Liver (tissue), 9 donors: ENCODE measurements around the gene NHS. TPM values are rescaled to one million over a fixed set of nuclear protein-coding genes. Genes with fewer than 3 reads are reported as not detected.

Experiments used
- DNase-seq: peaks from one replicate; pipeline ENCODE4 v3.0.0-alpha.2; 2017; ENCODE audit warnings: low spot score
- H3K27ac ChIP-seq, 2 donors: one replicate each; pipeline ENCODE4 v1.7.0; 2013; ENCODE audit warnings: inconsistent platforms in 2 of 2, low read length in 2 of 2, control low read depth in 1 of 2, low read depth in 1 of 2, mild to moderate bottlenecking in 1 of 2
- H3K27me3 ChIP-seq, 4 donors: one replicate each; pipeline versions ENCODE4 v1.6.1 to v1.7.0; 2013; ENCODE audit warnings: low read length in 3 of 4, inconsistent platforms in 1 of 4, mild to moderate bottlenecking in 1 of 4, moderate library complexity in 1 of 4; ENCODE audit not compliant: control insufficient read depth in 4 of 4, insufficient read depth in 4 of 4
- H3K36me3 ChIP-seq, 4 donors: one replicate each; pipeline versions ENCODE4 v1.6.1 to v1.7.0; 2013; ENCODE audit warnings: low read length in 3 of 4, mild to moderate bottlenecking in 3 of 4, low read depth in 1 of 4, moderate library complexity in 1 of 4; ENCODE audit not compliant: control insufficient read depth in 4 of 4, insufficient read depth in 3 of 4
- H3K4me1 ChIP-seq, 4 donors: one replicate each; pipeline versions ENCODE4 v1.6.1 to v1.7.0; 2013; ENCODE audit warnings: low read length in 3 of 4, mild to moderate bottlenecking in 3 of 4, moderate library complexity in 1 of 4; ENCODE audit not compliant: control insufficient read depth in 4 of 4, insufficient read depth in 4 of 4
- H3K4me3 ChIP-seq, 3 donors: one replicate each; pipeline versions ENCODE4 v1.6.1 to v1.7.0; 2013; ENCODE audit warnings: low read length in 3 of 3, control low read depth in 1 of 3, low read depth in 1 of 3, mild to moderate bottlenecking in 1 of 3
- H3K9ac ChIP-seq, 2 donors: one replicate each; pipeline ENCODE4 v1.7.0; 2013; ENCODE audit warnings: low read length in 2 of 2, mild to moderate bottlenecking in 2 of 2, moderate library complexity in 2 of 2, control low read depth in 1 of 2, low read depth in 1 of 2
- H3K9me3 ChIP-seq, 4 donors: one replicate each; pipeline versions ENCODE4 v1.6.1 to v1.7.0; 2013; ENCODE audit warnings: low read length in 3 of 4; ENCODE audit not compliant: control insufficient read depth in 4 of 4
- EGR1 ChIP-seq, 2 donors: IDR thresholded peaks; 2 replicates each; pipeline ENCODE4 v1.6.1; 2016 to 2018; ENCODE audit warnings: antibody characterized with exemption in 2 of 2, low read depth in 2 of 2
- FOXA1 ChIP-seq: IDR thresholded peaks from 2 replicates; pipeline ENCODE4 v1.6.1; 2016; ENCODE audit warnings: antibody characterized with exemption
- FOXA2 ChIP-seq: IDR thresholded peaks from 2 replicates; pipeline ENCODE4 v1.6.1; 2016; ENCODE audit warnings: antibody characterized with exemption
- GABPA ChIP-seq, 2 donors: IDR thresholded peaks in 1 of 2; conservative IDR thresholded peaks in 1 of 2; 2 replicates each; pipeline ENCODE4 v1.6.1; 2016; ENCODE audit warnings: antibody characterized with exemption in 2 of 2, mild to moderate bottlenecking in 1 of 2, moderate library complexity in 1 of 2
- HNF4A ChIP-seq, 2 donors: conservative IDR thresholded peaks; 2 replicates each; pipeline ENCODE4 v1.6.1; 2016; ENCODE audit warnings: antibody characterized with exemption in 2 of 2, mild to moderate bottlenecking in 2 of 2
- HNF4G ChIP-seq: IDR thresholded peaks from 2 replicates; pipeline ENCODE4 v1.6.1; 2016; ENCODE audit warnings: antibody characterized with exemption
- JUND ChIP-seq, 2 donors: IDR thresholded peaks; 2 replicates each; pipeline ENCODE4 v1.6.1; 2016; ENCODE audit warnings: antibody characterized with exemption in 2 of 2
- NR2F2 ChIP-seq: IDR thresholded peaks from 2 replicates; pipeline ENCODE4 v1.6.1; 2016; ENCODE audit warnings: antibody characterized with exemption
- RAD21 ChIP-seq, 2 donors: IDR thresholded peaks; 2 replicates each; pipeline ENCODE4 v1.6.1; 2016; ENCODE audit warnings: antibody characterized with exemption in 2 of 2, mild to moderate bottlenecking in 2 of 2
- RXRA ChIP-seq, 2 donors: IDR thresholded peaks; 2 replicates each; pipeline ENCODE4 v1.6.1; 2017 to 2018; ENCODE audit warnings: antibody characterized with exemption in 2 of 2, mild to moderate bottlenecking in 1 of 2
- SP1 ChIP-seq: IDR thresholded peaks from 2 replicates; pipeline ENCODE4 v1.6.1; 2018; ENCODE audit warnings: antibody characterized with exemption, mild to moderate bottlenecking
- TAF1 ChIP-seq: conservative IDR thresholded peaks from 2 replicates; pipeline ENCODE4 v1.6.1; 2016; ENCODE audit warnings: antibody characterized with exemption, mild to moderate bottlenecking
- YY1 ChIP-seq: IDR thresholded peaks from 2 replicates; pipeline ENCODE4 v1.6.1; 2016; ENCODE audit warnings: antibody characterized with exemption, mild to moderate bottlenecking
- WGBS: extraction: QIAGEN DNeasy Blood & Tissue Kit; methylation state at CpG from one replicate; pipeline ENCODE4 v1.1.7; 2013; 5-methylcytosine and 5-hydroxymethylcytosine counted together
- polyA plus RNA-seq, 2 donors: library from polyadenylated mRNA; stranded (reverse) in 1 of 2; unstranded in 1 of 2; fragments of 200-250 nt in 1 of 2; fragments of >200 nt in 1 of 2; fragmentation: Nextera tagmentation in 1 of 2; extraction: Ambion mirVana in 1 of 2; gene quantifications; one replicate each; pipeline versions ENCODE4 v1.2.1 to v1.2.3, GENCODE V29; 2013 to 2015
- total RNA-seq, 2 donors: library from RNA; depleted of rRNA; stranded (reverse); fragments of >200 nt; gene quantifications; one replicate each; pipeline ENCODE4 v1.2.3, GENCODE V29; 2014
- TF ChIP-seq, protein P1 (sequence below): fragments of 150-350 bp; IDR thresholded peaks from 2 replicates; pipeline ENCODE4 v1.5.1; 2017; ENCODE audit warnings: improper control_type of control experiment, low read depth, low read length; ENCODE audit not compliant: missing input control
- TF ChIP-seq, protein P2 (sequence below): IDR thresholded peaks from 2 replicates; pipeline ENCODE4 v1.6.1; 2016; ENCODE audit warnings: antibody characterized with exemption
- TF ChIP-seq, protein P3 (sequence below): IDR thresholded peaks from 2 replicates; pipeline ENCODE4 v1.6.1; 2016; ENCODE audit warnings: antibody characterized with exemption
- TF ChIP-seq, protein P4 (sequence below): IDR thresholded peaks from 2 replicates; pipeline ENCODE4 v1.6.1; 2016; ENCODE audit warnings: antibody characterized with exemption
- TF ChIP-seq, protein P5 (sequence below): IDR thresholded peaks from 2 replicates; pipeline ENCODE4 v1.6.1; 2016; ENCODE audit warnings: antibody characterized with exemption, mild to moderate bottlenecking
- donor health status: healthy.
- donor health status: healthy.
- donor health status: healthy.
- donor health status: healthy.
- donor health status: healthy.

The NHS gene
- total and polyA plus RNA-seq, 4 donors = 0.03 to 0.17 (median 0.10) TPM

DNA sequence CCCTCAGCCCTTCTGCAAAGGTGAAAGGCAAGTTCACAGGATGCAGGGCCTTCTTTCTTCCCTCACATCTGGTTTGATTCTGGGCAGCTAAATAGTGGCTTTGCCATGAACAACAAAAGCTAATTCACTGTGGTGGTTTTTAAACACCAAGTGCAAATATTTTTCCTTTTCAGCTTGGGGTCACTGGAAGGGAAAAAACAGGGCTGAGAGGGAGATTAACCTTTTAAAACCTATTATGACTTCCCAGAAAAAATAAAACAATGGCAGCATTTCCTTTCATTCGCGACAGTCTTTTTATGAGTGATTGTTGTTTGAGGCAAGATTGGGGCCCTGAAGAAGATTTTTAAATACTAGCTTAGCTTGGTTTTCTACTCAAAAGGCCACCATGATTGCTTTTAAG, 258.5 kb downstream of the NHS start (continued):
- TF ChIP-seq, protein P1, sequence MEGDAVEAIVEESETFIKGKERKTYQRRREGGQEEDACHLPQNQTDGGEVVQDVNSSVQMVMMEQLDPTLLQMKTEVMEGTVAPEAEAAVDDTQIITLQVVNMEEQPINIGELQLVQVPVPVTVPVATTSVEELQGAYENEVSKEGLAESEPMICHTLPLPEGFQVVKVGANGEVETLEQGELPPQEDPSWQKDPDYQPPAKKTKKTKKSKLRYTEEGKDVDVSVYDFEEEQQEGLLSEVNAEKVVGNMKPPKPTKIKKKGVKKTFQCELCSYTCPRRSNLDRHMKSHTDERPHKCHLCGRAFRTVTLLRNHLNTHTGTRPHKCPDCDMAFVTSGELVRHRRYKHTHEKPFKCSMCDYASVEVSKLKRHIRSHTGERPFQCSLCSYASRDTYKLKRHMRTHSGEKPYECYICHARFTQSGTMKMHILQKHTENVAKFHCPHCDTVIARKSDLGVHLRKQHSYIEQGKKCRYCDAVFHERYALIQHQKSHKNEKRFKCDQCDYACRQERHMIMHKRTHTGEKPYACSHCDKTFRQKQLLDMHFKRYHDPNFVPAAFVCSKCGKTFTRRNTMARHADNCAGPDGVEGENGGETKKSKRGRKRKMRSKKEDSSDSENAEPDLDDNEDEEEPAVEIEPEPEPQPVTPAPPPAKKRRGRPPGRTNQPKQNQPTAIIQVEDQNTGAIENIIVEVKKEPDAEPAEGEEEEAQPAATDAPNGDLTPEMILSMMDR = no peak
- TF ChIP-seq FOXA1 = no peak
- TF ChIP-seq FOXA2 = no peak
- no peak for TF ChIP-seq NR2F2
- TF ChIP-seq, protein P2, sequence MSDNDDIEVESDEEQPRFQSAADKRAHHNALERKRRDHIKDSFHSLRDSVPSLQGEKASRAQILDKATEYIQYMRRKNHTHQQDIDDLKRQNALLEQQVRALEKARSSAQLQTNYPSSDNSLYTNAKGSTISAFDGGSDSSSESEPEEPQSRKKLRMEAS = no peak

DNA sequence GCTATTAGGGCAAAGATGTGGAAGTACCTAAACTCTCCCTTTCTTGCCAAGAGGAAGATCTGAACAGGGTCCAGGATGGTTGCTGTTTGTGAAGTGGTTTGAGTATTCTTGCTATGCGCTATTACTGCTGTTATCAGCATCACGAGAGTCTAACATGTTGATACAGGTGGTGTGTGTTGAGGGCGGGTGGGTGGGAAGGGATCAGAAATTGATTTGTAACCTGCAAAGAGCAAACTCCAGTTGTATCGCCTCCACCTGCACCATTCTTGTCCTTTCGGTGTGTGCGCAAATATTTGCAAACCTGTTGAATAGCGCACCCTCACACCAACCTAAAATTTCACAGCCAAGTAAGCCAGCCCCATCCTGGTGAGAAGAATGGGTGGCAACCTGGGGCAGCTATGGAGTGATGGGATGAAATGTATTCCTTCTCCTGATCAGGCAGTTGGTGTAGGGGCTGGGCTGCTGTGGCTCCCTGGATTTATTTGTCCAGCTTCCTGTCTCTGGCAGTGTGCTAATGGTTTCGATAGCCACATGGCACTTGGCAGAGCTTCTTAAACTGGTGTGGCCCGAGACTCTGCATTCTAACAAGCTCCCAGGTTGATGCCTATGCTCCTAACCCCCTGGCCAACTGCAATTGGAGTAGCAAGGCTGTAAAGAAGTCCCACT, 259.7 kb downstream of the NHS start:
- TF ChIP-seq RAD21 (IDR thresholded peaks at IDR 0.05) = no peak
- TF ChIP-seq, protein P1 = no peak
- TF ChIP-seq GABPA (IDR thresholded peaks at IDR 0.05 in 1 of 2, conservative IDR thresholded peaks at IDR 0.05 in 1 of 2) = no peak
- TF ChIP-seq, protein P2 = no peak
- TF ChIP-seq, protein P3, sequence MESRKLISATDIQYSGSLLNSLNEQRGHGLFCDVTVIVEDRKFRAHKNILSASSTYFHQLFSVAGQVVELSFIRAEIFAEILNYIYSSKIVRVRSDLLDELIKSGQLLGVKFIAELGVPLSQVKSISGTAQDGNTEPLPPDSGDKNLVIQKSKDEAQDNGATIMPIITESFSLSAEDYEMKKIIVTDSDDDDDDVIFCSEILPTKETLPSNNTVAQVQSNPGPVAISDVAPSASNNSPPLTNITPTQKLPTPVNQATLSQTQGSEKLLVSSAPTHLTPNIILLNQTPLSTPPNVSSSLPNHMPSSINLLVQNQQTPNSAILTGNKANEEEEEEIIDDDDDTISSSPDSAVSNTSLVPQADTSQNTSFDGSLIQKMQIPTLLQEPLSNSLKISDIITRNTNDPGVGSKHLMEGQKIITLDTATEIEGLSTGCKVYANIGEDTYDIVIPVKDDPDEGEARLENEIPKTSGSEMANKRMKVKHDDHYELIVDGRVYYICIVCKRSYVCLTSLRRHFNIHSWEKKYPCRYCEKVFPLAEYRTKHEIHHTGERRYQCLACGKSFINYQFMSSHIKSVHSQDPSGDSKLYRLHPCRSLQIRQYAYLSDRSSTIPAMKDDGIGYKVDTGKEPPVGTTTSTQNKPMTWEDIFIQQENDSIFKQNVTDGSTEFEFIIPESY = no peak
- no peak for TF ChIP-seq EGR1 (IDR thresholded peaks at IDR 0.05; ENCODE audit: low read depth in 2 of 2)
- no peak for TF ChIP-seq FOXA2
- no peak for TF ChIP-seq NR2F2
- TF ChIP-seq SP1 = no peak
- TF ChIP-seq TAF1 = no peak
- TF ChIP-seq HNF4G = no peak
- TF ChIP-seq HNF4A (conservative IDR thresholded peaks at IDR 0.05) = no peak
- TF ChIP-seq JUND (IDR thresholded peaks at IDR 0.05) = no peak
- no peak for TF ChIP-seq FOXA1
- TF ChIP-seq, protein P4, sequence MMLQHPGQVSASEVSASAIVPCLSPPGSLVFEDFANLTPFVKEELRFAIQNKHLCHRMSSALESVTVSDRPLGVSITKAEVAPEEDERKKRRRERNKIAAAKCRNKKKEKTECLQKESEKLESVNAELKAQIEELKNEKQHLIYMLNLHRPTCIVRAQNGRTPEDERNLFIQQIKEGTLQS = no peak
- TF ChIP-seq RXRA (IDR thresholded peaks at IDR 0.05) = no peak
- TF ChIP-seq YY1 = no peak
- TF ChIP-seq, protein P5, sequence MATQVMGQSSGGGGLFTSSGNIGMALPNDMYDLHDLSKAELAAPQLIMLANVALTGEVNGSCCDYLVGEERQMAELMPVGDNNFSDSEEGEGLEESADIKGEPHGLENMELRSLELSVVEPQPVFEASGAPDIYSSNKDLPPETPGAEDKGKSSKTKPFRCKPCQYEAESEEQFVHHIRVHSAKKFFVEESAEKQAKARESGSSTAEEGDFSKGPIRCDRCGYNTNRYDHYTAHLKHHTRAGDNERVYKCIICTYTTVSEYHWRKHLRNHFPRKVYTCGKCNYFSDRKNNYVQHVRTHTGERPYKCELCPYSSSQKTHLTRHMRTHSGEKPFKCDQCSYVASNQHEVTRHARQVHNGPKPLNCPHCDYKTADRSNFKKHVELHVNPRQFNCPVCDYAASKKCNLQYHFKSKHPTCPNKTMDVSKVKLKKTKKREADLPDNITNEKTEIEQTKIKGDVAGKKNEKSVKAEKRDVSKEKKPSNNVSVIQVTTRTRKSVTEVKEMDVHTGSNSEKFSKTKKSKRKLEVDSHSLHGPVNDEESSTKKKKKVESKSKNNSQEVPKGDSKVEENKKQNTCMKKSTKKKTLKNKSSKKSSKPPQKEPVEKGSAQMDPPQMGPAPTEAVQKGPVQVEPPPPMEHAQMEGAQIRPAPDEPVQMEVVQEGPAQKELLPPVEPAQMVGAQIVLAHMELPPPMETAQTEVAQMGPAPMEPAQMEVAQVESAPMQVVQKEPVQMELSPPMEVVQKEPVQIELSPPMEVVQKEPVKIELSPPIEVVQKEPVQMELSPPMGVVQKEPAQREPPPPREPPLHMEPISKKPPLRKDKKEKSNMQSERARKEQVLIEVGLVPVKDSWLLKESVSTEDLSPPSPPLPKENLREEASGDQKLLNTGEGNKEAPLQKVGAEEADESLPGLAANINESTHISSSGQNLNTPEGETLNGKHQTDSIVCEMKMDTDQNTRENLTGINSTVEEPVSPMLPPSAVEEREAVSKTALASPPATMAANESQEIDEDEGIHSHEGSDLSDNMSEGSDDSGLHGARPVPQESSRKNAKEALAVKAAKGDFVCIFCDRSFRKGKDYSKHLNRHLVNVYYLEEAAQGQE = no peak
- WGBS = 33% methylated on average over 9 of the region's 9 CpGs
- Histone ChIP-seq H3K36me3 (no peaks in the 10 kb centered on the region), H3K4me1 (no peaks in the 10 kb centered on the region), H3K9ac (no peak overlapping the region), H3K4me3 (no peak overlapping the region), H3K27me3 (no peaks in the 10 kb centered on the region), H3K27ac (no peak overlapping the region), H3K9me3 (no peaks in the 10 kb centered on the region)
- DNase-seq = no peak
